Upper lobe of right lung (tissue), 1 donor: ENCODE data around the gene DCAF12. TPM values are rescaled to one million over a fixed set of nuclear protein-coding genes. Genes with fewer than 3 reads are reported as not detected.
A peak's percentile ranks its signal among the peaks of the same experiment; 100 is the strongest.

Experiments
- ATAC-seq: fragments of 200-7000 bp; cut with Tn5 transposase; one replicate; pipeline ENCODE4 v1.9.1; 2020; ENCODE audit warnings: mild to moderate bottlenecking, moderate library complexity
- DNase-seq: peaks from one replicate; pipeline ENCODE4 v3.0.0-alpha.2; 2020
- H3K27ac ChIP-seq: fragments of 200-600 bp; one replicate; pipeline ENCODE4 v1.8.0; 2022
- H3K27me3 ChIP-seq: fragments of 200-600 bp; one replicate; pipeline ENCODE4 v1.8.0; 2022; ENCODE audit warnings: mild to moderate bottlenecking
- H3K36me3 ChIP-seq: fragments of 200-600 bp; one replicate; pipeline ENCODE4 v1.8.0; 2022
- H3K4me1 ChIP-seq: fragments of 200-600 bp; one replicate; pipeline ENCODE4 v1.8.0; 2022
- H3K4me3 ChIP-seq: fragments of 200-600 bp; one replicate; pipeline ENCODE4 v1.8.0; 2022; ENCODE audit warnings: mild to moderate bottlenecking
- H3K9me3 ChIP-seq: fragments of 200-600 bp; one replicate; pipeline ENCODE4 v1.8.0; 2022
- CTCF ChIP-seq: fragments of 200-600 bp; IDR thresholded peaks from one replicate; pipeline ENCODE4 v1.8.0; 2022; ENCODE audit warnings: antibody characterized with exemption
- intact Hi-C: fragments of 100-400 bp; cut with DNase I; formaldehyde crosslinking; loops from one replicate; pipeline ENCODE4 v1.11.0; 2022
- total RNA-seq: library from RNA; stranded (reverse); fragmentation: NEBNext Ultra II Directional; extraction: Animal tissue kit (Norgen Biotek cat#: 25700); gene quantifications from one replicate; pipeline ENCODE4 v1.2.1, GENCODE V29; 2021
- donor health status: DM: no; HTN: yes; CAD: no; lungs with severe emphysema.

Gene DCAF12
- total RNA-seq, 1 donor from 2014 or later: 31.6 TPM

- H3K27me3 ChIP-seq: no peaks in the 10 kb centered on the region
- DNase-seq (no peak), ATAC-seq (no peak)
- H3K4me3 ChIP-seq: no peak overlapping the region
- intact Hi-C loops: no loop called here
- TF ChIP-seq CTCF: no peak
- H3K9me3 ChIP-seq: no peaks in the 10 kb centered on the region
- H3K4me1 ChIP-seq: no peaks in the 10 kb centered on the region
- H3K27ac ChIP-seq: no peak overlapping the region
- no peaks in the 10 kb centered on the region for H3K36me3 ChIP-seq
Measured at GRCh38 chr9:34059954-34060353, 66.5 kb downstream of the DCAF12 start.

- no peak overlapping the region for H3K4me3 ChIP-seq
- no peaks in the 10 kb centered on the region for H3K9me3 ChIP-seq
- DNase-seq (no peak), ATAC-seq (no peak)
- H3K36me3 ChIP-seq: no peaks in the 10 kb centered on the region
- no peaks in the 10 kb centered on the region for H3K27me3 ChIP-seq
- no peak overlapping the region for H3K27ac ChIP-seq
- no peak for TF ChIP-seq CTCF
- intact Hi-C loops: no loop called here
- H3K4me1 ChIP-seq: no peaks in the 10 kb centered on the region
Measured at GRCh38 chr9:34059281-34059680, 67.2 kb downstream of the DCAF12 start.

- intact Hi-C loops: no loop called here
- H3K9me3 ChIP-seq: no peaks in the 10 kb centered on the region
- H3K36me3 ChIP-seq: no peaks in the 10 kb centered on the region
- peaks cover 23% of the 10 kb centered on the region for H3K4me1 ChIP-seq
- peak overlapping the region; percentile 79 for H3K4me3 ChIP-seq
- no peak for TF ChIP-seq CTCF
- H3K27ac ChIP-seq: peak overlapping the region; percentile 97
- no peak for ATAC-seq
- no peaks in the 10 kb centered on the region for H3K27me3 ChIP-seq
- no peak for DNase-seq
Measured at GRCh38 chr9:34049630-34050384, 76.7 kb downstream of the DCAF12 start.

GRCh38 chr9:34048727-34049629 is 77.5 kb downstream of the DCAF12 start, which contains the start of gene UBAP2:
TSS of gene UBAP2 (minus strand) at chr9:34048887. CDS start at chr9:34017148, 31,739 bp downstream.
- Histone ChIP-seq H3K27ac (peak within 1 kb of the TSS; percentile 97), H3K36me3 (no peaks in the 10 kb centered on the region), H3K9me3 (no peaks in the 10 kb centered on the region), H3K27me3 (no peaks in the 10 kb centered on the region), H3K4me1 (peaks cover 23% of the 10 kb centered on the region), H3K4me3 (peak within 1 kb of the TSS; percentile 79)
- DNase-seq (peak; percentile 99), ATAC-seq (peak; percentile 94)
- no peak for TF ChIP-seq CTCF
- intact Hi-C loops: no loop called here

GRCh38 chr9:34047864-34048726 is 78.4 kb downstream of the DCAF12 start:
- Histone ChIP-seq H3K27ac (peak overlapping the region; percentile 97), H3K27me3 (no peaks in the 10 kb centered on the region), H3K36me3 (no peaks in the 10 kb centered on the region), H3K4me3 (peak overlapping the region; percentile 79), H3K4me1 (peaks cover 23% of the 10 kb centered on the region), H3K9me3 (no peaks in the 10 kb centered on the region)
- TF ChIP-seq CTCF: no peak
- ATAC-seq (peak; percentile 50), DNase-seq (peak; percentile 77)
- intact Hi-C loops: no loop called here
